Duodenal mucosa (tissue), 2 donors: ENCODE results near the gene PXT1.

ENCODE experiments used
- H3K27ac ChIP-seq: one replicate; pipeline ENCODE4 v1.7.0; 2013; ENCODE audit warnings: low read depth, low read length
- H3K27me3 ChIP-seq, 2 donors: one replicate each; pipeline ENCODE4 v1.7.0; 2013; ENCODE audit warnings: low read length in 2 of 2, control low read depth in 1 of 2; ENCODE audit not compliant: insufficient read depth in 2 of 2, control insufficient read depth in 1 of 2
- H3K36me3 ChIP-seq, 2 donors: one replicate each; pipeline ENCODE4 v1.7.0; 2013; ENCODE audit warnings: low read length in 2 of 2, control low read depth in 1 of 2; ENCODE audit not compliant: insufficient read depth in 2 of 2, control insufficient read depth in 1 of 2
- H3K4me1 ChIP-seq, 2 donors: one replicate each; pipeline ENCODE4 v1.7.0; 2013; ENCODE audit warnings: low read length in 2 of 2, control low read depth in 1 of 2; ENCODE audit not compliant: insufficient read depth in 2 of 2, control insufficient read depth in 1 of 2
- H3K4me3 ChIP-seq, 2 donors: one replicate each; pipeline ENCODE4 v1.7.0; 2013; ENCODE audit warnings: low read length in 2 of 2, low read depth in 1 of 2
- H3K9ac ChIP-seq, 2 donors: one replicate each; pipeline ENCODE4 v1.7.0; 2013; ENCODE audit warnings: low read length in 2 of 2, low read depth in 1 of 2
- H3K9me3 ChIP-seq, 2 donors: one replicate each; pipeline ENCODE4 v1.7.0; 2013; ENCODE audit warnings: low read length in 2 of 2, control low read depth in 1 of 2; ENCODE audit not compliant: control insufficient read depth in 1 of 2

PXT1 gene

DNA sequence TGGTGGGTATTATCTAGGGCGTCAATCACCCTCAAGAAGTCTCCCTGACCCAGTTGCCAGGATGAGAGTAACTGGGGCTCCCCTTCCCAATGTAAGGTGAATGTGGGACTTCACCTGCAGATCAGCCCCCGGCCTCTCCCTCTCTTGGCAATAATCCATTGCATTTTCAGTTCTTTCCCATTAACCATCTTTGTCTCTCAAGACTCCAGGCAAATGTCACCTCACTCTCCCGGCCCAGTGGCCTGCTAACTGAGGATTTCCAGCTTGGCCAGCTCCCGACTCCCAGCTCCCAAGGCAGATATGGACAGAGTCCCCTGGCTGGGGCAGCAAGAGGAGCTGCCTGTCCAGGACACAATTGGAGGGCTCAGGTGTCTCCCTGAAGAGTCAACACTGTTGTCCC lies 62.5 kb downstream of the PXT1 start:
- no peak overlapping the region for H3K4me3 ChIP-seq
- peaks cover 5 to 9% of the 10 kb centered on the region in 2 donors for H3K36me3 ChIP-seq
- H3K27me3 ChIP-seq, result no peaks in the 10 kb centered on the region
- no peak overlapping the region for H3K9ac ChIP-seq
- no peak overlapping the region for H3K27ac ChIP-seq
- H3K9me3 ChIP-seq, result no peaks in the 10 kb centered on the region
- no peaks in the 10 kb centered on the region for H3K4me1 ChIP-seq

GRCh38 chr6:36378936-36379335 lies 63.7 kb downstream of the PXT1 start:
- Histone ChIP-seq H3K4me3 (no peak overlapping the region), H3K9me3 (no peaks in the 10 kb centered on the region), H3K9ac (no peak overlapping the region), H3K4me1 (no peaks in the 10 kb centered on the region), H3K36me3 (peaks cover 5 to 8% of the 10 kb centered on the region in 2 donors), H3K27ac (no peak overlapping the region), H3K27me3 (no peaks in the 10 kb centered on the region)

DNA sequence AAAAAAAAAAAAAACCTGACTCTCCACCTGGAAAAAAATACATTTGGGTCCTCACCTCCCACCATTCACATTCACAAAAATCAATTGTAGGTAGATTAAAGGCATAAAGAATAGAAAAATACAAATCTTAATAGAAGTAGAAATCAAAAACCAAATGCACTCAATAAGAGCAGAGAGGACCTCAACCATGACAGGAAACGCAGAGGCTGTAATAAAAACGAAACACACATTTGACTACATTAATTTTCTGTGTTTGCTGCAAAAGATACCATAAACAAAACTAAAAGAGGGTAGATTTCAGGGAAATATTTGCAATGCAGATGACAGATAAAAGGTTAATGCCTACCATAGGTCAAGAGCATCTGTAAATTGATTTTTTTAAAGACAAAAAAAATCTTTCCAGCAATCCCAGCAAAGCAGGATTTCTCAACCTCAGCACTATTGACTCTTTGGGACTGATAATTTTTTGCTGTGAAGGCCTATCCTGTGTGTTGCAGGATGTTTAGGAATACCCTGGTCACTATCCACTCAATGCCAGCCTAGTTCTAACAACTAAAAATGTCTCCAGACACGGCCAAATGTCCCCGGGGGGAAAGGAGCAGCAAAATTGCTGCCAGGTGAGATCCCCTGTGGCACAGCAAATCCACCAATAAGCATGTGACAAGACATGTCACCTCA lies 64.3 kb downstream of the PXT1 start:
- H3K36me3 ChIP-seq, result peaks cover 5% of the 10 kb centered on the region in 2 donors

DNA sequence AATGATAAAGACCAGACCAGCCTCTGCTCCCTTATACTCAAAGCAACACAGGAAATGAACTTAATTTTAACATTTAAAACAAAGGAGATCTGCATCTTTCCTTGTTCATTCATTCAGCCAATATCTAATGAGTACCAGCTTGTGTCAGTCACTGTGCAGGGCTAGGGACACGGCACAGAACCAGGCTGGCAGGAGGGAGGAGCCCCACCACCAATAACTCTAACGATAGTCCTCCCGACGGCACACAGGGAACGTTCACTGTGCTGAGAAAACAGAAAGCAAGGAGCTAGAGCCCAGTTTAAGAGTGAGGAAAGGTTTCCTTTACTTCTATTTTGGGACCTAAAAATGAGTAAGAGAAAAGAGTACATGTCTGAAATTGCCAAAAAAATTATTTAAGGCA lies 65.1 kb downstream of the PXT1 start:
- H3K9me3 ChIP-seq, result no peaks in the 10 kb centered on the region
- H3K4me3 ChIP-seq, result no peak overlapping the region
- H3K9ac ChIP-seq, result no peak overlapping the region
- no peaks in the 10 kb centered on the region for H3K4me1 ChIP-seq
- H3K27me3 ChIP-seq, result no peaks in the 10 kb centered on the region
- no peak overlapping the region for H3K27ac ChIP-seq
- peaks cover 5 to 9% of the 10 kb centered on the region in 2 donors for H3K36me3 ChIP-seq

More for the DNA sequence above, 64.3 kb downstream of the PXT1 start:
- Histone ChIP-seq H3K9me3 (no peaks in the 10 kb centered on the region), H3K4me1 (no peaks in the 10 kb centered on the region), H3K9ac (no peak overlapping the region), H3K4me3 (no peak overlapping the region), H3K27me3 (no peaks in the 10 kb centered on the region), H3K27ac (no peak overlapping the region)

GRCh38 chr6:36376742-36377141 lies 65.9 kb downstream of the PXT1 start:
- Histone ChIP-seq H3K27me3 (no peaks in the 10 kb centered on the region), H3K4me1 (no peaks in the 10 kb centered on the region), H3K27ac (no peak overlapping the region), H3K36me3 (peaks cover 5 to 9% of the 10 kb centered on the region in 2 donors), H3K4me3 (no peak overlapping the region), H3K9ac (no peak overlapping the region), H3K9me3 (no peaks in the 10 kb centered on the region)

- Histone ChIP-seq H3K9ac (no peak overlapping the region), H3K27ac (no peak overlapping the region), H3K4me1 (no peaks in the 10 kb centered on the region), H3K9me3 (no peaks in the 10 kb centered on the region), H3K36me3 (peaks cover 5 to 13% of the 10 kb centered on the region in 2 donors), H3K27me3 (no peaks in the 10 kb centered on the region), H3K4me3 (no peak overlapping the region)
Observed at GRCh38 chr6:36376183-36376582, 66.5 kb downstream of the PXT1 start.

DNA sequence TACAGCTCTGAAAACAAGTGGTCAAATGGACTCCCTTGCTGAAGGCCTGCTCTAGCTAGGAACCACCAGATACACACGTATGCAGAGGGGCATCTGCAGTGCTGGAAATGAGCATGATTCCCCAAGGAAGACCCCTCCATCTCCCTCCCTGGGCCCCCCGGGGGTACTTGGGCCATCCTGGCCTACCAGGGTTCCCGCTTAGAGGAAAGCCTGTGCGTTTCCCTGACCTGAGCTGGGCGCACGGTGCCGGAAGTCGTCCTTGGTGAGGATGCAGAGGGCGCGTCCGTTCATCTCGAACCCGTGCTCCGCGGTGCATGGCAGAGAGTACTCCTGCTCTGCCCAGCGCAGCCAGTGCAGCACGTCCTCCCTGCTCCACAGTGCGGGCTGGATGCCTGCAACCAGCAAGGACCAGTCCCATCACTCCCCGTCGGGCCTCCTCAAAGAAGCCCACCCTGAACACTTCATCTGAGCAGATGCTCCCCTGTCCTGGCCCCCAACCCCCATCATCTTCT lies 67.0 kb downstream of the PXT1 start:
- Histone ChIP-seq H3K4me3 (no peak overlapping the region), H3K36me3 (peaks cover 8 to 17% of the 10 kb centered on the region in 2 donors), H3K9ac (no peak overlapping the region), H3K4me1 (no peaks in the 10 kb centered on the region), H3K27ac (no peak overlapping the region), H3K27me3 (no peaks in the 10 kb centered on the region), H3K9me3 (no peaks in the 10 kb centered on the region)

GRCh38 chr6:36374972-36375371 lies 67.7 kb downstream of the PXT1 start:
- Histone ChIP-seq H3K36me3 (peaks cover 11 to 19% of the 10 kb centered on the region in 2 donors), H3K27me3 (no peaks in the 10 kb centered on the region), H3K9me3 (no peaks in the 10 kb centered on the region), H3K27ac (no peak overlapping the region), H3K4me3 (no peak overlapping the region), H3K9ac (no peak overlapping the region), H3K4me1 (no peaks in the 10 kb centered on the region)

GRCh38 chr6:36374194-36374593 lies 68.5 kb downstream of the PXT1 start:
- Histone ChIP-seq H3K9ac (no peak overlapping the region), H3K36me3 (peaks cover 11 to 26% of the 10 kb centered on the region in 2 donors)

GRCh38 chr6:36373368-36374019 lies 69.2 kb downstream of the PXT1 start:
- Histone ChIP-seq H3K4me1 (no peaks in the 10 kb centered on the region), H3K4me3 (no peak overlapping the region), H3K27ac (no peak overlapping the region), H3K9ac (no peak overlapping the region), H3K27me3 (no peaks in the 10 kb centered on the region), H3K36me3 (peaks cover 17 to 33% of the 10 kb centered on the region in 2 donors), H3K9me3 (no peaks in the 10 kb centered on the region)

More at GRCh38 chr6:36374194-36374593, 68.5 kb downstream of the PXT1 start:
- Histone ChIP-seq H3K27ac (no peak overlapping the region), H3K9me3 (no peaks in the 10 kb centered on the region), H3K27me3 (no peaks in the 10 kb centered on the region), H3K4me3 (no peak overlapping the region), H3K4me1 (no peaks in the 10 kb centered on the region)
